Left renal cortex interstitium (tissue), 4 donors: Measurements from ENCODE around the gene PTGER4. TPM values are rescaled to one million over a fixed set of nuclear protein-coding genes. Genes with fewer than 3 reads are reported as not detected.
"Not testable (repeated sequence)": the region's sequence is repeated elsewhere in the genome, so short reads cannot be mapped to it uniquely, and the experiment has no call there.

Experiments used
- DNase-seq, 4 donors: peaks; one replicate each; pipeline ENCODE4 v3.0.0-alpha.2; 2013; ENCODE audit warnings: low read depth in 4 of 4, low spot score in 2 of 4, missing footprints in 1 of 4
- polyA plus RNA-seq, 4 donors: library from polyadenylated mRNA; unstranded; fragments of 120-200 nt; gene quantifications; one replicate each; pipeline ENCODE4 v1.2.1, GENCODE V29; 2013; ENCODE audit not compliant: insufficient read length in 4 of 4

PTGER4 gene
- polyA plus RNA-seq, 4 donors, result 10.1 to 14.3 (median 11.6) TPM

DNA sequence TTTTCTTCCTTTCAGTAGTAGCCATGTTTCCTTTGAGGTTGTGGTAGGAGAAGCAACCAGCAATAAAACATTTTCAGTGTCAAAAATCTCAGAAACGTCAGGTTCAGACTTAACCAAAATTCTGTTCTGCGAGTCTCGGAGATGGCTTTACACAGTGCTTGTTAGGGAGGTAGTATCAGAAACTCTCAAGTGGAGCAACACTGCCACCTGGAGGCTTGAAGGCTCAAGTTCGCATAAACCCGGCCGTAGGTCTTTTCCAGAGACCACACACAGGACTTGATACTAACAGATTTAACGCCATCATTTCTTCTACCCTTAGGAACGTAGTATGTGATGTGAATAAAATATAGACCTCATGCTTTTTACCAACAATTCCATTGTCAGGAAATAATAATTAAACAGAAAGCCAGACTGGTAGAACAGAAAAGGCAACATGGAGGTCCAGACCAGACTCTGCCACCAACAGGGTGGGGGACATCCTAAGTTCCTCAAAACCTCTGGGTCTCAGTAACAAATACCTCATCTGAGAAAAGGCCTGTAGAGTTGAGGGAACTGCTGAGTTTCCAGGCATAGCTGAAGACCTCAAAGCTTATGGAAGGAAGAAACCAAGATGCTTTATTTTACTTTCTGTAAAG lies 8.5 kb downstream of the PTGER4 start:
- DNase-seq, result peak in 3 of 4 donors; percentile 69 to 83 (median 76)

GRCh38 chr5:40688996-40689395 lies 9.3 kb downstream of the PTGER4 start:
- no peak for DNase-seq

DNA sequence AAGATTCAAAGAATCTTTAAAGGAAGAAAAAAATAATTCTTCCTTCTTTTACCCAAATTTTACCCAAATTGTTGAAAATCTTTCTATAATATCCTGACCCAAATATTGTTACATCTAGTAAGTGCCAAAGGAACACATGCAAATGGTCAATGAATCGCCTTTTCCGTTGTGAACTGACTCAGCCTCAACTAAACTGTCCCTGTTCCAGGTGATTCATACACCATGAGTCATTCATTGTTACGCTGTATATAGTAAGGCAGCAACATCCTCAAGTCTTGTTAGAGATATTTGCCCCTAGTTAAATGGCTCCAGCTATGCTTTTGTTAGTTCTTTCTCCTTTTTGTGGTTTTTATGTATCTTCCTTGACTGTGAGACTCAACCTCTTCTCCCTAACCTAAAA lies 9.7 kb downstream of the PTGER4 start:
- DNase-seq, result no peak

DNA sequence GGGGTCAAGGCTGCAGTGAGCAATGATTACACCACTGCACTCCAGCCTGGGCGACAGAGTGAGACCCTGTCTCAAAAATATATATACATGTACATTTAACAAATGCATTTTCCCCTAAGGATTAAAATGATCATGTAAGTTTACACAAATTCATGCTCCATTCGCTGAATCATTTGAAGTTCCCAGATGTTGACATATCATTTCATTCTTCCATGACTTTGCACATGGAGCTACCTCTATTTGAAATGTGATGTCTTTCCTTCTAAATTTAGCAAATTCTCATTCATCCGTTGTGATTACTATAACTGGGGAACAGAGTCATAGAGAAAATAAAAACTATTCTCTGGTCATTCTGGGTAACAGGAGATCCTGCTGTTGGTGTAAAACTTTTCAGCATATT lies 10.6 kb downstream of the PTGER4 start:
- DNase-seq, result no peak

DNA sequence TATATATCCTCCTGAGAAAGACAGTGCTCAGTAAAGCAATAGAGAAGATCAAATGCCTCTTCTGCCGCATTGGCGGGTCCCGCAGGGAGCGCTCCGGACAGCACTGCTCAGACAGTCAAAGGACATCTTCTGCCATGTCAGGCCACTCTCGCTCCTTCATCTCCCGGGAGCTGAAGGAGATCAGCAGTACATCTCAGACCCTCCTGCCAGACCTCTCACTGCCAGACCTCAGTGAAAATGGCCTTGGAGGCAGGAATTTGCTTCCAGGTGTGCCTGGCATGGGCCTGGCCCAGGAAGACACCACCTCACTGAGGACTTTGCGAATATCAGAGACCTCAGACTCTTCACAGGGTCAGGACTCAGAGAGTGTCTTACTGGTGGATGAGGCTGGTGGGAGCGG lies 12.2 kb downstream of the PTGER4 start:
- DNase-seq, result no peak

DNA sequence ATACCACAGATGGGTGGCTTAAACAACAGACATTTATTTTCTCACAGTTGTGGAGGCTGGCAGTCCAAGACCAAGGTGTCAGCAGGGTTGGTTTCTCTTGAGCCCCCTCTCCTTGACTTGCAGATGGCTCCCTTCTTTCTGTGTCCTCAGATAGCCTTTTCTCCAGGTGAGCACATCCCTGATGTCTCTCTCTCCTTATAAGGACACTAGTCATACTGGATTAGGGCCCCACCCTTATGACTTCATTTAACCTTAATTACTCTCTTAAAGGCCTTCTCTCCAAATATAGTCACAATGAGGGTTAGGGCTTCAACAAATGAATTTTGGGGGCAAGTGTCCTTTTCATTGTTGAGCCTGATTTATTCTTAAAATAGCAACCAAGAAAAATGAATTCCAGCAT lies 14.7 kb downstream of the PTGER4 start:
- DNase-seq, result no peak

GRCh38 chr5:40700116-40700782 lies 20.5 kb downstream of the PTGER4 start:
- DNase-seq, result no peak

DNA sequence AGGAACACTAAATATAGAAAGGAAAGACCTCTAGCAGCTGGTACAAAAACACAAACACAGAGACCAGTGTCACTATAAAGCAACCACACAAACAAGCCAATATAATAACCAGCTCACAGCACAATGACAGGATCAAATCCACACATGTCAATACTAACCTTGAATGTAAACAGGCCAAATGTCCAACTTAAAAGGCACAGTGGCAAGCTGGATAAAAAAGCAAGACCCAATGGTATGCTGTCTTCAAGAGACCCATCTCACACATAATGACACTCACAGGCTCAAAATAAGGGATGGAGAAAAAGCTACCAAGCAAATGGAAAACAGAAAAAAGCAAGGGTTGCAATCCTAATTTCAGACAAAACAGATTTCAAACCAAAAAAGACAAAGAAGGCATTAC lies 22.3 kb downstream of the PTGER4 start:
- not testable (repeated sequence) for DNase-seq

DNA sequence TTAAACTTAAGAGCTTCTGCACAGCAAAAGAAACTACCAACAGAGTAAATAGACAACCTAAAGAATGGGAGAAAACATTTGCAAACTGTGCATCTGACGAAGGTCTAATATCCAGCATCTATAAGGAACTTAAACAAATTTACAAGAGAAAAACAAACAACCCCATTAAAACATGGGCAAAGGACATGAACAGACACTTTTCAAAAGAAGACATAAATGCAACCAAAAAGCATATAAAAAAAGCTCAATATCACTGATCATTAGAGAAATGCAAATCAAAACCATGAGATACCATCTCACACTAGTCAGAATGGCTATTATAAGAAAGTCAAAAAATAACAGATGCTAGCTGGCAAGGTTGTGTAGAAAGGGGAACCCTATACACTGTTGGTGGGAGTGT lies 25.8 kb downstream of the PTGER4 start:
- not testable (repeated sequence) for DNase-seq

GRCh38 chr5:40710575-40710974 lies 30.9 kb downstream of the PTGER4 start:
- not testable (repeated sequence) for DNase-seq

DNA sequence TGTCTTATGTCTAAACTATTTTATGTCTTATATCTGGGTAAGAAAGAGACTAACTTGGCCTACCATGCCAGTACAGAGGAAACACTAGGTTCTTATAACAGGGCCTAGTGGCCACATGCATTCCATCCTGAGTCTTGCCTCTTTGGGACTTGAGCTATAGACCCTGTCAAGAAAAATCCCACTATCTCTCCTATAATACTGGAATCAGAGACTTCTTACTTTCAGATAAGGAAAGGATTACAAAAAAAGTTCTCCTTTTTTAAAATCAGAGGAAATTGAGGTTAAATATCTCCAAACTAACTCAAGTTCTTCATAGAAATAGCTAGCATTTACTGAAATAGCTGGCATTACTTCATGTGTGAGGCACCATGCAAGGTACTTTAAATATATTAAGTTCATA lies 34.3 kb downstream of the PTGER4 start:
- no peak for DNase-seq

DNA sequence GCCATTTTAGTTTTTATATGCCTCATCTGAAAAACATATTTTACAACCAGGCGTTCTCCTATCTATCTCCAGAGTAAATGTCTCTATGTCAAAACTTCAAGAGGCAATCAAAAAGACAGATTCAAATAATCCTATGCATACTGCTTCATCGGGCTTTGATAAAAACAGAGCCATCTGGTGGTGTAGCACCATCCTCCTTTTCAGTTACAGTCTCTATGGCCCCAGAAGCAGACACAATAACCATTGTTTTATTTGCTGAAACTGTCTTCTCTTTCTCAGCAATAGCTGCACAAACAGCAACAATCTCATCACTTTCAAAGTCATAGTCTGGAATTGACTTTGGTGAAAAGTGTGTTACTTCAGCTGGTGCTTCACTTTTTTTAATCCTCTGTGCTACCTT lies 36.3 kb downstream of the PTGER4 start:
- no peak for DNase-seq

- DNase-seq, result no peak
Measured at GRCh38 chr5:40716590-40716989, 36.9 kb downstream of the PTGER4 start.

DNA sequence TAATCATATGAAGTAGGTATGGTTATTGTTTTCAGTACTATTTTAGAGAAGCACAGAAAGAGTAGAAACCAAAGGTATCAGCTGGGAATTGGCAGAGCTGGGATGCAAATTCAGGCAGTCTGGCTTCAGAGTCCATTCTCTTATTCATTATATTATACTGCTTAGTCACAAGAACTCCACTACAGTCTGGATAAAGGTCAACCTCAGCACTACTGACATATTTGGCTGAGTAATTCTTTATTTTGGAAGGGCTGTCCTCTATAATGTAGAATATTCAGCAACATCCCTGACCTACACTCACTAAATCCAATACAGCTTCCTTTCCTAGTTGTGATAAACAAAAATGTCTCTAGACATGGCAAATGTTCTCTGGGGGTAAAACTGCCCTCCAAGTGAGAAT lies 37.6 kb downstream of the PTGER4 start:
- DNase-seq, result no peak

- no peak for DNase-seq
Measured at GRCh38 chr5:40720069-40720468, 40.4 kb downstream of the PTGER4 start.

DNA sequence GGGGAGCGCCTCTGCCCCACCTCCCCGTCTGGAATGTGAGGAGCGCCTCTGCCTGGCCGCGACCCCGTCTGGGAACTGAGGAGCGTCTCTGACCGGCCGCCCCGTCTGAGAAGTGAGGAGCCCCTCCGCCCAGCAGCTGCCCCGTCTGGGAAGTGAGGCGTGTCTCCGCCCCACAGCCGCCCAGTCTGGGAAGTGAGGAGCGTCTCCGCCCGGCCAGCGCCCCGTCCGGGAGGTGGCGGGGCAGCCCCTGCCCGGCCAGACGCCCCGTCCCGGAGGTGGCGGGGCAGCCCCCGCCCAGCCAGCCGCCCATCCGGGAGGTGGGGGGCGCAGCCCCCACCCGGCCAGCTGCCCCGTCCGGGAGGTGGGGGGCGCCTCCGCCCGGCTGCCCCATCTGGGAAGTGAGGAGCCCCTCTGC lies 42.8 kb downstream of the PTGER4 start:
- DNase-seq, result not testable (repeated sequence)

DNA sequence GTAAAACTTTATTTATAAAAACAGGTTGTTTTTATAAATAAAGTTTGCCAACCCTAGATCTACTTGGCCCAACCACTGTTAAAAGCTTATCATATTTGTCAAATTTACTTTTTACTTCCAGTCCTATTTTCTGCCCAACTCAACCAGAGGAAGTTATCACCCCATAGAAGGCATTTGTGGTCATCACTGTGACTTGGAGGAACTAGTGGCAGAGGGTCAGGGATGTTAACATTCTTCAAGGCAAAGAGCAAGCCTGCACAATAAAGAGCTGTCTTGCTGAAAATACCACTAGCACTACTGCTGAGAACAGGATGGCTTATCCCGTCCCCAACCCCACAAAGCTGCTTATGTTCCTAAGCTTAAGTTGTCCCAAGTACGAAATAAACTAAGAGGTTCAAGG lies 53.7 kb downstream of the PTGER4 start:
- DNase-seq, result no peak

- no peak for DNase-seq
Measured at GRCh38 chr5:40733879-40734563, 54.3 kb downstream of the PTGER4 start.

- DNase-seq, result no peak
Measured at GRCh38 chr5:40734986-40735385, 55.3 kb downstream of the PTGER4 start.

- DNase-seq, result no peak
Measured at GRCh38 chr5:40735609-40736008, 55.9 kb downstream of the PTGER4 start.

GRCh38 chr5:40736103-40736875 lies 56.6 kb downstream of the PTGER4 start:
- peak in 1 of 4 donors; percentile 62 for DNase-seq
